WERI-Rb-1 (cell line): Measurements from ENCODE around the gene DENND6A.
"Not testable (repeated sequence)": the region's sequence is repeated elsewhere in the genome, so short reads cannot be mapped to it uniquely, and the experiment has no call there.

Source experiments
- DNase-seq: peaks from one replicate; pipeline ENCODE4 v3.0.0-alpha.2; 2020
- H3K27ac ChIP-seq: fragments of 250-450 bp; sonication (Bioruptor Pico); 2 replicates; pipeline ENCODE4 v1.5.1; 2020; ENCODE audit warnings: mild to moderate bottlenecking, moderate library complexity
- H3K27me3 ChIP-seq: fragments of 250-450 bp; sonication (Bioruptor Pico); 2 replicates; pipeline ENCODE4 v1.5.1; 2021; ENCODE audit warnings: mild to moderate bottlenecking, low read depth, moderate library complexity; ENCODE audit not compliant: insufficient read depth, severe bottlenecking
- H3K36me3 ChIP-seq: fragments of 250-450 bp; sonication (Bioruptor Pico); 2 replicates; pipeline ENCODE4 v1.5.1; 2020; ENCODE audit warnings: mild to moderate bottlenecking, moderate library complexity
- H3K4me3 ChIP-seq: 2 replicates; pipeline ENCODE4 v1.5.1; 2011; ENCODE audit warnings: low read depth, mild to moderate bottlenecking, control low read depth, low read length
- H3K9me3 ChIP-seq: fragments of 250-450 bp; sonication (Bioruptor Pico); 2 replicates; pipeline ENCODE4 v1.5.1; 2021; ENCODE audit warnings: mild to moderate bottlenecking, moderate library complexity; ENCODE audit not compliant: severe bottlenecking
- CTCF ChIP-seq: IDR thresholded peaks from 2 replicates; pipeline ENCODE4 v1.5.1; 2011; ENCODE audit warnings: low read depth, mild to moderate bottlenecking, control low read depth, inconsistent platforms, low read length

DENND6A gene

GRCh38 chr3:57624801-57625200 lies 68.1 kb downstream of the DENND6A start:
- Histone ChIP-seq H3K4me3 (no peak overlapping the region), H3K27me3 (no peaks in the 10 kb centered on the region), H3K36me3 (peaks cover 34% of the 10 kb centered on the region), H3K9me3 (no peaks in the 10 kb centered on the region), H3K27ac (no peak overlapping the region)
- DNase-seq, result no peak
- TF ChIP-seq CTCF, result no peak

DNA sequence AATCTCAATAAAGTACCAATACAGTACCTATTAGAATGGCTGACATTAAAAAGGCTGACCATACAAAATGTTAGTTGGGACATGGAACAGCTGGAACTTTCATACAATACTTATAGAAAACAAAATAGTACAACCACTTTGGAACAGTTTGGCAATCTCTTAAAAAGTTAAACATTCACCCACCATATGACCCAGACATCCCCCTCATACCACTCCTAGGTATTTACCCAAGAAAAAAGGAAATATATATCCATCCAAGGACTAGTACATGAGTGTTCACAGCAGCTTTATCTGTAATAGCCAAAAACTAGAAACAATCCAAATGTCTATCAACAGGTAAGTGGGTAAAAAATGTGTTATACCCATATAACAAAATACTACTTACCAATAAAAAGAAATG lies 70.5 kb downstream of the DENND6A start:
- Histone ChIP-seq H3K27me3 (no peaks in the 10 kb centered on the region), H3K36me3 (peaks cover 13% of the 10 kb centered on the region), H3K9me3 (no peaks in the 10 kb centered on the region), H3K27ac (no peak overlapping the region), H3K4me3 (no peak overlapping the region)
- TF ChIP-seq CTCF, result no peak
- no peak for DNase-seq

DNA sequence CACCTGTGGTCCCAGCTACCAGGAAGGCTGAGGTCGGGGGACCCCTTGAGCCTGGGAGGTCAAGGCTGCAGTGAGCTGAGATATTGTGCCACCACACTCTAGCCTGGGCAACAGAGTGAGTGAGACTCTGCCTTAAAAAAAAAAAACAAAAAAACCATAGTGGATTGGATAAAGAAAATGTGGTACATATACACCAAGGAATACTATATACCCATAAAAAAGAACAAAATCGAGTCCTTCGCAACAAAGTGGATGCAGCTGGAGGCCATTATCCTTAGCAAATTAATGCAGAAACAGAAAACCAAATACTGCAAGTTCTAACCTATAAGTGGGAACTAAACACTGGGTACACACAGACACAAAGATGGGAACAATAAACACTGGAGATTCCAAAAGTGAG lies 75.1 kb downstream of the DENND6A start:
- no peak for DNase-seq
- TF ChIP-seq CTCF, result no peak
- no peaks in the 10 kb centered on the region for H3K27me3 ChIP-seq
- no peak overlapping the region for H3K4me3 ChIP-seq
- H3K9me3 ChIP-seq, result no peaks in the 10 kb centered on the region
- no peak overlapping the region for H3K27ac ChIP-seq
- no peaks in the 10 kb centered on the region; the same call in 1 of the 2 replicates for H3K36me3 ChIP-seq

DNA sequence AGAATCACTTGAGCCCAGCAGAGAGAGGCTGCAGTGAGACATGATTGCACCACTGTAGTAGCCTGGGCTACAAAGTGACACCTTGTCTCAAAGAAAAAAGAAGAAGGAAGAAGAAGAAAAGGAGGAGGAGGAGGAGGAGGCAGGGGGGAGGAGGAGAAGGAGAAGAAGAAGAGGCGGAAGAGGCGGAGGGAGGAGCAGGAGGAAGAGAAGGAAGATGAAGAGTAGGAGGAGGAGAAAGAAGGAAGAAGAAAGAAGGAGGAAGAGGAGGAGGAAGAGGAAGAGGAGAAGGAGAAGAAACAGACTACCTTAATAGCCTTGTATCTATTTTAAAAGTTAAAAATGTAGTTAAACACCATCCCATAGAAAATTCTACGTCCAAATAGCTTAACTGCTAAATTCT lies 76.6 kb downstream of the DENND6A start:
- H3K4me3 ChIP-seq, result no peak overlapping the region
- no peaks in the 10 kb centered on the region for H3K36me3 ChIP-seq
- TF ChIP-seq CTCF, result no peak
- H3K27ac ChIP-seq, result no peak overlapping the region
- no peak for DNase-seq
- no peaks in the 10 kb centered on the region for H3K9me3 ChIP-seq
- no peaks in the 10 kb centered on the region for H3K27me3 ChIP-seq

DNA sequence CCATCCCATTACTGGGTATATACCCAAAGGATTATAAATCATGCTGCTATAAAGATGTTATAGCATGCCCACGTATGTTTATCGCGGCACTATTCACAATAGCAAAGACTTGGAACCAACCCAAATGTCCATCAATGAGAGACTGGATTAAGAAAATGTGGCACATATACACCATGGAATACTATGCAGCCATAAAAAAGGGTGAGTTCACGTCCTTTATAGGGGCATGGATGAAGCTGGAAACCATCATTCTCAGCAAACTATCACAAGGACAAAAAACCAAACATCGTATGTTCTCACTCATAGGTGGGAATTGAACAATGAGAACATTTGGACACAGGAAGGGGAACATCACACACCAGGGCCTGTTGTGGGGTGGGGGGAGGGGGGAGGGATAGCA lies 81.0 kb downstream of the DENND6A start:
- not testable (repeated sequence) for H3K4me3 ChIP-seq, DNase-seq, H3K27me3 ChIP-seq, H3K36me3 ChIP-seq, H3K27ac ChIP-seq, H3K9me3 ChIP-seq

- no peaks in the 10 kb centered on the region for H3K27me3 ChIP-seq
- no peak for DNase-seq
- no peak overlapping the region for H3K4me3 ChIP-seq
- no peak for TF ChIP-seq CTCF
- no peak overlapping the region for H3K27ac ChIP-seq
- no peaks in the 10 kb centered on the region for H3K9me3 ChIP-seq
- no peaks in the 10 kb centered on the region for H3K36me3 ChIP-seq
Measured at GRCh38 chr3:57605683-57606082, 87.2 kb downstream of the DENND6A start.
